NCI-H510A (cell line): ENCODE data around the gene USF3.

Source experiments
- DNase-seq: peaks from one replicate; lab custom pipeline; 2025; lab: John Stamatoyannopoulos, UW

Gene USF3

GRCh38 chr3:113698213-113698742, 1.8 kb upstream of the USF3 start:
- no peak for DNase-seq

GRCh38 chr3:113697500-113698090, 1.2 kb upstream of the USF3 start:
- no peak for DNase-seq

- DNase-seq, result peak; percentile 95
These were observed 437 bp upstream of the USF3 start for GRCh38 chr3:113696658-113697499.

- DNase-seq, result no peak
These were observed 1.0 kb downstream of the USF3 start for GRCh38 chr3:113695431-113695785.

GRCh38 chr3:113690482-113690881, 6.0 kb downstream of the USF3 start:
- DNase-seq, result no peak

GRCh38 chr3:113685956-113686721, 10.3 kb downstream of the USF3 start:
- no peak for DNase-seq

- DNase-seq, result no peak
These were observed 11.3 kb downstream of the USF3 start for GRCh38 chr3:113685124-113685523.

GRCh38 chr3:113684271-113684819, 12.1 kb downstream of the USF3 start:
- no peak for DNase-seq

- DNase-seq, result no peak
These were observed 17.7 kb downstream of the USF3 start for GRCh38 chr3:113678773-113679172.

GRCh38 chr3:113677737-113678136, 18.7 kb downstream of the USF3 start:
- DNase-seq, result no peak

- no peak for DNase-seq
These were observed 20.2 kb downstream of the USF3 start for GRCh38 chr3:113676261-113676660.

- DNase-seq, result no peak
These were observed 22.8 kb downstream of the USF3 start for GRCh38 chr3:113673593-113673992.

- DNase-seq, result no peak
These were observed 28.4 kb downstream of the USF3 start for GRCh38 chr3:113668015-113668414.

- DNase-seq, result no peak
These were observed 31.8 kb downstream of the USF3 start for GRCh38 chr3:113664523-113665094.

- DNase-seq, result no peak
These were observed 32.7 kb downstream of the USF3 start for GRCh38 chr3:113663761-113664160.

- DNase-seq, result no peak
These were observed 33.1 kb downstream of the USF3 start for GRCh38 chr3:113663324-113663750.

- DNase-seq, result no peak
These were observed 33.6 kb downstream of the USF3 start for GRCh38 chr3:113662824-113663223.

GRCh38 chr3:113660896-113661295, 35.5 kb downstream of the USF3 start:
- no peak for DNase-seq

- DNase-seq, result no peak
These were observed 36.0 kb downstream of the USF3 start for GRCh38 chr3:113660458-113660857.

- DNase-seq, result no peak
These were observed 36.4 kb downstream of the USF3 start for GRCh38 chr3:113659996-113660395.

- peak; percentile 17 for DNase-seq
These were observed 37.3 kb downstream of the USF3 start for GRCh38 chr3:113659101-113659541.

- DNase-seq, result no peak
These were observed 38.3 kb downstream of the USF3 start for GRCh38 chr3:113658107-113658506.
